Liver (tissue), 9 donors: Measurements from ENCODE around the gene CD68. TPM values are rescaled to one million over a fixed set of nuclear protein-coding genes. Genes with fewer than 3 reads are reported as not detected.

Source experiments
- DNase-seq: peaks from one replicate; pipeline ENCODE4 v3.0.0-alpha.2; 2017; ENCODE audit warnings: low spot score
- H3K27ac ChIP-seq, 2 donors: one replicate each; pipeline ENCODE4 v1.7.0; 2013; ENCODE audit warnings: inconsistent platforms in 2 of 2, low read length in 2 of 2, control low read depth in 1 of 2, low read depth in 1 of 2, mild to moderate bottlenecking in 1 of 2
- H3K27me3 ChIP-seq, 4 donors: one replicate each; pipeline versions ENCODE4 v1.6.1 to v1.7.0; 2013; ENCODE audit warnings: low read length in 3 of 4, inconsistent platforms in 1 of 4, mild to moderate bottlenecking in 1 of 4, moderate library complexity in 1 of 4; ENCODE audit not compliant: control insufficient read depth in 4 of 4, insufficient read depth in 4 of 4
- H3K36me3 ChIP-seq, 4 donors: one replicate each; pipeline versions ENCODE4 v1.6.1 to v1.7.0; 2013; ENCODE audit warnings: low read length in 3 of 4, mild to moderate bottlenecking in 3 of 4, low read depth in 1 of 4, moderate library complexity in 1 of 4; ENCODE audit not compliant: control insufficient read depth in 4 of 4, insufficient read depth in 3 of 4
- H3K4me1 ChIP-seq, 4 donors: one replicate each; pipeline versions ENCODE4 v1.6.1 to v1.7.0; 2013; ENCODE audit warnings: low read length in 3 of 4, mild to moderate bottlenecking in 3 of 4, moderate library complexity in 1 of 4; ENCODE audit not compliant: control insufficient read depth in 4 of 4, insufficient read depth in 4 of 4
- H3K4me3 ChIP-seq, 3 donors: one replicate each; pipeline versions ENCODE4 v1.6.1 to v1.7.0; 2013; ENCODE audit warnings: low read length in 3 of 3, control low read depth in 1 of 3, low read depth in 1 of 3, mild to moderate bottlenecking in 1 of 3
- H3K9ac ChIP-seq, 2 donors: one replicate each; pipeline ENCODE4 v1.7.0; 2013; ENCODE audit warnings: low read length in 2 of 2, mild to moderate bottlenecking in 2 of 2, moderate library complexity in 2 of 2, control low read depth in 1 of 2, low read depth in 1 of 2
- H3K9me3 ChIP-seq, 4 donors: one replicate each; pipeline versions ENCODE4 v1.6.1 to v1.7.0; 2013; ENCODE audit warnings: low read length in 3 of 4; ENCODE audit not compliant: control insufficient read depth in 4 of 4
- CTCF ChIP-seq: fragments of 150-350 bp; IDR thresholded peaks from 2 replicates; pipeline ENCODE4 v1.5.1; 2017; ENCODE audit warnings: improper control_type of control experiment, low read depth, low read length; ENCODE audit not compliant: missing input control
- EGR1 ChIP-seq, 2 donors: IDR thresholded peaks; 2 replicates each; pipeline ENCODE4 v1.6.1; 2016 to 2018; ENCODE audit warnings: antibody characterized with exemption in 2 of 2, low read depth in 2 of 2
- FOXA1 ChIP-seq: IDR thresholded peaks from 2 replicates; pipeline ENCODE4 v1.6.1; 2016; ENCODE audit warnings: antibody characterized with exemption
- FOXA2 ChIP-seq: IDR thresholded peaks from 2 replicates; pipeline ENCODE4 v1.6.1; 2016; ENCODE audit warnings: antibody characterized with exemption
- GABPA ChIP-seq, 2 donors: IDR thresholded peaks in 1 of 2; conservative IDR thresholded peaks in 1 of 2; 2 replicates each; pipeline ENCODE4 v1.6.1; 2016; ENCODE audit warnings: antibody characterized with exemption in 2 of 2, mild to moderate bottlenecking in 1 of 2, moderate library complexity in 1 of 2
- HNF4A ChIP-seq, 2 donors: conservative IDR thresholded peaks; 2 replicates each; pipeline ENCODE4 v1.6.1; 2016; ENCODE audit warnings: antibody characterized with exemption in 2 of 2, mild to moderate bottlenecking in 2 of 2
- HNF4G ChIP-seq: IDR thresholded peaks from 2 replicates; pipeline ENCODE4 v1.6.1; 2016; ENCODE audit warnings: antibody characterized with exemption
- JUND ChIP-seq, 2 donors: IDR thresholded peaks; 2 replicates each; pipeline ENCODE4 v1.6.1; 2016; ENCODE audit warnings: antibody characterized with exemption in 2 of 2
- NR2F2 ChIP-seq: IDR thresholded peaks from 2 replicates; pipeline ENCODE4 v1.6.1; 2016; ENCODE audit warnings: antibody characterized with exemption
- RAD21 ChIP-seq, 2 donors: IDR thresholded peaks; 2 replicates each; pipeline ENCODE4 v1.6.1; 2016; ENCODE audit warnings: antibody characterized with exemption in 2 of 2, mild to moderate bottlenecking in 2 of 2
- REST ChIP-seq: IDR thresholded peaks from 2 replicates; pipeline ENCODE4 v1.6.1; 2016; ENCODE audit warnings: antibody characterized with exemption, mild to moderate bottlenecking
- RXRA ChIP-seq, 2 donors: IDR thresholded peaks; 2 replicates each; pipeline ENCODE4 v1.6.1; 2017 to 2018; ENCODE audit warnings: antibody characterized with exemption in 2 of 2, mild to moderate bottlenecking in 1 of 2
- SP1 ChIP-seq: IDR thresholded peaks from 2 replicates; pipeline ENCODE4 v1.6.1; 2018; ENCODE audit warnings: antibody characterized with exemption, mild to moderate bottlenecking
- TAF1 ChIP-seq: conservative IDR thresholded peaks from 2 replicates; pipeline ENCODE4 v1.6.1; 2016; ENCODE audit warnings: antibody characterized with exemption, mild to moderate bottlenecking
- YY1 ChIP-seq: IDR thresholded peaks from 2 replicates; pipeline ENCODE4 v1.6.1; 2016; ENCODE audit warnings: antibody characterized with exemption, mild to moderate bottlenecking
- WGBS: extraction: QIAGEN DNeasy Blood & Tissue Kit; methylation state at CpG from one replicate; pipeline ENCODE4 v1.1.7; 2013; 5-methylcytosine and 5-hydroxymethylcytosine counted together
- polyA plus RNA-seq, 2 donors: library from polyadenylated mRNA; stranded (reverse) in 1 of 2; unstranded in 1 of 2; fragments of 200-250 nt in 1 of 2; fragments of >200 nt in 1 of 2; fragmentation: Nextera tagmentation in 1 of 2; extraction: Ambion mirVana in 1 of 2; gene quantifications; one replicate each; pipeline versions ENCODE4 v1.2.1 to v1.2.3, GENCODE V29; 2013 to 2015
- total RNA-seq, 2 donors: library from RNA; depleted of rRNA; stranded (reverse); fragments of >200 nt; gene quantifications; one replicate each; pipeline ENCODE4 v1.2.3, GENCODE V29; 2014
- TF ChIP-seq, protein P1 (sequence below): IDR thresholded peaks from 2 replicates; pipeline ENCODE4 v1.6.1; 2016; ENCODE audit warnings: antibody characterized with exemption
- TF ChIP-seq, protein P2 (sequence below): IDR thresholded peaks from 2 replicates; pipeline ENCODE4 v1.6.1; 2016; ENCODE audit warnings: antibody characterized with exemption
- TF ChIP-seq, protein P3 (sequence below): IDR thresholded peaks from 2 replicates; pipeline ENCODE4 v1.6.1; 2016; ENCODE audit warnings: antibody characterized with exemption
- donor health status: healthy.
- donor health status: healthy.
- donor health status: healthy.
- donor health status: healthy.
- donor health status: healthy.

Gene CD68
- total and polyA plus RNA-seq, 4 donors = 14.2 to 88.6 (median 33.1) TPM

GRCh38 chr17:7570351-7570750 lies 9.1 kb upstream of the CD68 start:
- Histone ChIP-seq H3K27ac (no peak overlapping the region), H3K36me3 (peaks cover 8 to 43% (median 25%) of the 10 kb centered on the region in 4 donors), H3K9me3 (no peaks in the 10 kb centered on the region), H3K9ac (no peak overlapping the region), H3K27me3 (no peaks in the 10 kb centered on the region), H3K4me3 (no peak overlapping the region), H3K4me1 (peaks cover 3 to 24% (median 21%) of the 10 kb centered on the region in 4 donors)
- 97% methylated on average over 10 of the region's 10 CpGs for WGBS
- TF ChIP-seq CTCF (no peak), FOXA2 (no peak), NR2F2 (no peak), HNF4G (no peak), GABPA (IDR thresholded peaks at IDR 0.05 in 1 of 2, conservative IDR thresholded peaks at IDR 0.05 in 1 of 2) (no peak), HNF4A (conservative IDR thresholded peaks at IDR 0.05) (no peak), TAF1 (no peak), FOXA1 (no peak), YY1 (no peak), REST (no peak), RXRA (IDR thresholded peaks at IDR 0.05) (no peak), EGR1 (IDR thresholded peaks at IDR 0.05; ENCODE audit: low read depth in 2 of 2) (no peak), RAD21 (IDR thresholded peaks at IDR 0.05) (no peak), SP1 (no peak)
- TF ChIP-seq, protein P1, sequence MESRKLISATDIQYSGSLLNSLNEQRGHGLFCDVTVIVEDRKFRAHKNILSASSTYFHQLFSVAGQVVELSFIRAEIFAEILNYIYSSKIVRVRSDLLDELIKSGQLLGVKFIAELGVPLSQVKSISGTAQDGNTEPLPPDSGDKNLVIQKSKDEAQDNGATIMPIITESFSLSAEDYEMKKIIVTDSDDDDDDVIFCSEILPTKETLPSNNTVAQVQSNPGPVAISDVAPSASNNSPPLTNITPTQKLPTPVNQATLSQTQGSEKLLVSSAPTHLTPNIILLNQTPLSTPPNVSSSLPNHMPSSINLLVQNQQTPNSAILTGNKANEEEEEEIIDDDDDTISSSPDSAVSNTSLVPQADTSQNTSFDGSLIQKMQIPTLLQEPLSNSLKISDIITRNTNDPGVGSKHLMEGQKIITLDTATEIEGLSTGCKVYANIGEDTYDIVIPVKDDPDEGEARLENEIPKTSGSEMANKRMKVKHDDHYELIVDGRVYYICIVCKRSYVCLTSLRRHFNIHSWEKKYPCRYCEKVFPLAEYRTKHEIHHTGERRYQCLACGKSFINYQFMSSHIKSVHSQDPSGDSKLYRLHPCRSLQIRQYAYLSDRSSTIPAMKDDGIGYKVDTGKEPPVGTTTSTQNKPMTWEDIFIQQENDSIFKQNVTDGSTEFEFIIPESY = no peak
- TF ChIP-seq, protein P2, sequence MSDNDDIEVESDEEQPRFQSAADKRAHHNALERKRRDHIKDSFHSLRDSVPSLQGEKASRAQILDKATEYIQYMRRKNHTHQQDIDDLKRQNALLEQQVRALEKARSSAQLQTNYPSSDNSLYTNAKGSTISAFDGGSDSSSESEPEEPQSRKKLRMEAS = no peak
- TF ChIP-seq, protein P3, sequence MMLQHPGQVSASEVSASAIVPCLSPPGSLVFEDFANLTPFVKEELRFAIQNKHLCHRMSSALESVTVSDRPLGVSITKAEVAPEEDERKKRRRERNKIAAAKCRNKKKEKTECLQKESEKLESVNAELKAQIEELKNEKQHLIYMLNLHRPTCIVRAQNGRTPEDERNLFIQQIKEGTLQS = no peak
- DNase-seq = no peak

DNA sequence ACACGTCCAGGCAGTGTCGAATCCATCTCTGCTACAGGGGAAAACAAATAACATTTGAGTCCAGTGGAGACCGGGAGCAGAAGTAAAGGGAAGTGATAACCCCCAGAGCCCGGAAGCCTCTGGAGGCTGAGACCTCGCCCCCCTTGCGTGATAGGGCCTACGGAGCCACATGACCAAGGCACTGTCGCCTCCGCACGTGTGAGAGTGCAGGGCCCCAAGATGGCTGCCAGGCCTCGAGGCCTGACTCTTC lies 7.2 kb upstream of the CD68 start:
- H3K9ac ChIP-seq = peak overlapping the region in 1 of 2 donors; percentile 79
- H3K4me3 ChIP-seq = peak overlapping the region; percentile 37 to 79 (median 39)
- H3K27me3 ChIP-seq = no peaks in the 10 kb centered on the region
- peak overlapping the region; percentile 34 to 77 for H3K27ac ChIP-seq
- no peaks in the 10 kb centered on the region for H3K9me3 ChIP-seq
- peaks cover 7 to 37% (median 31%) of the 10 kb centered on the region in 4 donors for H3K4me1 ChIP-seq
- peaks cover 13 to 53% (median 34%) of the 10 kb centered on the region in 4 donors for H3K36me3 ChIP-seq
- TF ChIP-seq RAD21 (IDR thresholded peaks at IDR 0.05) = peak; percentile 24 to 29
- TF ChIP-seq, protein P1 = peak; percentile 74
- TF ChIP-seq RXRA (IDR thresholded peaks at IDR 0.05) = peak in 1 of 2 donors; percentile 36
- TF ChIP-seq NR2F2 = peak; percentile 60
- TF ChIP-seq JUND (IDR thresholded peaks at IDR 0.05) = no peak
- TF ChIP-seq GABPA (IDR thresholded peaks at IDR 0.05 in 1 of 2, conservative IDR thresholded peaks at IDR 0.05 in 1 of 2) = peak in 1 of 2 donors; percentile 97
- peak; percentile 100 for TF ChIP-seq YY1
- TF ChIP-seq, protein P2 = peak; percentile 99
- TF ChIP-seq SP1 = no peak
- no peak for TF ChIP-seq CTCF
- no peak for DNase-seq
- under 1% methylated on average over 11 of the region's 11 CpGs for WGBS
